ENCODE results near the gene TTLL7.

Gene TTLL7

GRCh38 chr1:83857716-83858115 is 141.2 kb downstream of the TTLL7 start:
- DNase-seq = no peak

GRCh38 chr1:83857103-83857502 is 141.8 kb downstream of the TTLL7 start:
- no peak for DNase-seq

GRCh38 chr1:83856381-83856780 is 142.6 kb downstream of the TTLL7 start:
- no peak for DNase-seq

GRCh38 chr1:83854456-83854855 is 144.5 kb downstream of the TTLL7 start:
- no peak for DNase-seq

- no peak for DNase-seq
These were observed 148.1 kb downstream of the TTLL7 start for GRCh38 chr1:83850834-83851233.

- DNase-seq = no peak
These were observed 149.5 kb downstream of the TTLL7 start for GRCh38 chr1:83849191-83850061.

GRCh38 chr1:83846138-83846537 is 152.8 kb downstream of the TTLL7 start:
- no peak for DNase-seq

GRCh38 chr1:83845437-83846071 is 153.4 kb downstream of the TTLL7 start:
- no peak for DNase-seq

- DNase-seq = no peak
These were observed 154.4 kb downstream of the TTLL7 start for GRCh38 chr1:83844546-83844945.

GRCh38 chr1:83839566-83840173 is 159.3 kb downstream of the TTLL7 start:
- no peak for DNase-seq

GRCh38 chr1:83838573-83838972 is 160.4 kb downstream of the TTLL7 start:
- no peak for DNase-seq

GRCh38 chr1:83836543-83836942 is 162.4 kb downstream of the TTLL7 start:
- no peak for DNase-seq

- DNase-seq = no peak
These were observed 164.2 kb downstream of the TTLL7 start for GRCh38 chr1:83834621-83835264.

GRCh38 chr1:83832194-83832593 is 166.7 kb downstream of the TTLL7 start:
- no peak for DNase-seq

- no peak for DNase-seq
These were observed 169.8 kb downstream of the TTLL7 start for GRCh38 chr1:83829106-83829505.

GRCh38 chr1:83828456-83828855 is 170.5 kb downstream of the TTLL7 start:
- DNase-seq = no peak

GRCh38 chr1:83827741-83828140 is 171.2 kb downstream of the TTLL7 start:
- DNase-seq = no peak

- no peak for DNase-seq
These were observed 176.7 kb downstream of the TTLL7 start for GRCh38 chr1:83822208-83822607.

- DNase-seq = no peak
These were observed 179.5 kb downstream of the TTLL7 start for GRCh38 chr1:83819436-83819835.

- no peak for DNase-seq
These were observed 180.0 kb downstream of the TTLL7 start for GRCh38 chr1:83818916-83819315.

GRCh38 chr1:83816836-83817235 is 182.1 kb downstream of the TTLL7 start:
- no peak for DNase-seq

GRCh38 chr1:83815330-83815729 is 183.6 kb downstream of the TTLL7 start:
- no peak for DNase-seq
